Stomach (tissue), 4 donors: Measurements from ENCODE around the gene GSTM2.

ENCODE experiments used
- CTCF ChIP-seq, 7 experiments: fragments of 450-650 bp in 4 of 7; fragments of 200-600 bp in 3 of 7; sonication (generic) in 3 of 7; IDR thresholded peaks; one replicate each; pipeline ENCODE4 v1.5.1; 2016 to 2019; ENCODE audit warnings: antibody characterized with exemption in 7 of 7, control low read depth in 2 of 7, mild to moderate bottlenecking in 1 of 7
- EP300 ChIP-seq: sonication (generic); formaldehyde crosslinking; IDR thresholded peaks from one replicate; pipeline ENCODE4 v1.6.1; 2017; ENCODE audit warnings: antibody characterized with exemption
- POLR2A ChIP-seq, 4 donors: fragments of 450-650 bp; IDR thresholded peaks; one replicate each; pipeline ENCODE4 v1.6.1; 2016; ENCODE audit warnings: antibody characterized with exemption in 4 of 4, control low read depth in 2 of 4, mild to moderate bottlenecking in 1 of 4, moderate library complexity in 1 of 4
- POLR2AphosphoS5 ChIP-seq, 3 donors: sonication (generic); formaldehyde crosslinking; IDR thresholded peaks; one replicate each; pipeline ENCODE4 v1.6.1; 2016; ENCODE audit warnings: antibody characterized with exemption in 3 of 3

- TF ChIP-seq POLR2A (IDR thresholded peaks at IDR 0.05) (no peak), CTCF (IDR thresholded peaks at IDR 0.05) (no peak), EP300 (no peak), POLR2AphosphoS5 (IDR thresholded peaks at IDR 0.05) (no peak)
Measured at GRCh38 chr1:109664671-109665070, 3.2 kb upstream of the GSTM2 start.
